Measurements from ENCODE around the gene DCC.

Gene DCC

DNA sequence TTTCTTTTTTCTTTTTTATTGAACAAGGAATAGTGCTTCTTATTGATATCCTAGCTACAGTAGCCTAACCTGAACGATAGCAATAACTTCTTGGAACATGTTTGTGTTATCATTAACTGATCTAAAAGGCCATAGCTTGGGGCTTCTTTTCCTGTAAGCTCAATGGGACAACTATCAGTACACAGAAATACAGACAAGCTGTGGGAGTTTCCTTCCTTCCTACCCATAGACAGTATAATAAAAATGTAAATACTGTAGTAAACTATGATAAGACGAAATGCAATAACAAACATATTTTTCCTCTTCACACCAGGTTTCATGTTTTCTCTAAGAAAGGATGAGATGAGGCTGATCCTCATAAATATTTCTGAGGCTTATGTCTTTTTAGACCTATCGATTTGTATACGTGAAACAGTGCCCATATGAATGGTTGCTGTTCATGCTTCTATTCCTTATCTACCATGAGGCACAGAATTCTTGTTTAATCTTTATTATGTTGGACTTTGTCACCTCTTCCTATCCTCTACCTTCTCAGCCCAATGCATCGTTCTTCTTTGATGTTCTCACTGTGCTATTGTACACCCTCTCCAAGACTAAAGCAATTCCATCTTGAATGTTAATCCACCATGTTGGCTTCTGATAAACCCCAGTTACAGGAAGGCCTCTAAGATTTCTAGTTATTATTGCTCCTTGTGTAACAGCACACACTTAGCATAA, 361.4 kb downstream of the DCC start:
- no peak for DNase-seq

DNA sequence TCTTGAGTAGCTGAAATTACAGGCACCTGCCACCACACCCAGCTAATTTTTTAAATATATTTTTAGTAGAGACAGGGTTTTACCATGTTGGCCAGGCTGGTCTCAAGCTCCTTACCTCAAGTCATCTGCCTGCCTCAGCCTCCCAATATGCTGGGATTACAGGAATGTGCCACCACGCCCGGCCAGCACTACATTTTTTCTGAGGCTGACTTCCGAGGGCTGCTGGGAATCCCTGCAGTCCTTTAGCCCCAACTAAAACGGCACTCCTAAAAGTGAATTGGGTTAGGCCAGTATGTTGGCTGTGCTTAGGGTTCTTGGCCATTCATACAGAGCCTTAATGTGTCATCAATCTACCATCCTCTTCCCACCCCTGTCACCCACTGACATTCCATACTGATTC, 375.4 kb downstream of the DCC start:
- no peak for DNase-seq

DNA sequence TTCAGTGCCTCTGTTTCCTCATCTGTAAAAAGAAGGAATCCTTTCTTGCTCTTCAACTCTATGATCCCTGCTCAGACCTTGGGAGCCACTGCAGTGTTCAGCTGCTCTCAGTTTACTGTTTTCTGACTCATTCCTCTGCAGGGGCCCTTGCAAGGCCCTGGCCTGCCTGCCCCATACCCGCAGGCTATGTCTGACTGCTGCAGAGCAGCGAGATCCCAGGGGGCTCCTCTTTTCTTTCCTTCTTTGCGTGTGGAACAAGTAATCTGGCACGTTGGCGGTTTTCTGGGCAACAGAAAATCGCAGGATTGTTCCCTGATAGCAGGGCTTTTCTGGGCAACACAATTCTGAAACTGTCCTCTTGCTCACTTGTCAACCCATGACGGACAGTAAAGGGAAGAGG, 376.0 kb downstream of the DCC start:
- DNase-seq, result no peak

DNA sequence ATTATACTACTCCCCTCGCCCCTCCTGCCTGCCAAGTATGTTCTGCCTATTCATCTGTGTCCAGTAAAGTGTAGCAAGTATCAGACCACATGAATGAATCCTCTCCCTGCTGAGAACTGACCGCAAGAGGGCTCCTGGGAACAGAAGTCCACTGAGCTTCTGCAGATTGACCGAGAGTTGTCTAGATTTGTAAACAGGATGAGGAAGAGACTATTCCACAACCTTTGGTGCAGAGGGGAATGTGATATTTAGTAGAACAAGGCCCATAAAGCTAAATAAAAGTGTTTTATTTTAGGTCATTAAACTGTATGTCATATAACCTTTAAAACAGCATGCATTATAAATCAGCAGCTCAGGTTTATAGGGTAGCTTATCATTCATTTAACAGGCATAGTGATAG, 377.0 kb downstream of the DCC start:
- DNase-seq, result no peak

DNA sequence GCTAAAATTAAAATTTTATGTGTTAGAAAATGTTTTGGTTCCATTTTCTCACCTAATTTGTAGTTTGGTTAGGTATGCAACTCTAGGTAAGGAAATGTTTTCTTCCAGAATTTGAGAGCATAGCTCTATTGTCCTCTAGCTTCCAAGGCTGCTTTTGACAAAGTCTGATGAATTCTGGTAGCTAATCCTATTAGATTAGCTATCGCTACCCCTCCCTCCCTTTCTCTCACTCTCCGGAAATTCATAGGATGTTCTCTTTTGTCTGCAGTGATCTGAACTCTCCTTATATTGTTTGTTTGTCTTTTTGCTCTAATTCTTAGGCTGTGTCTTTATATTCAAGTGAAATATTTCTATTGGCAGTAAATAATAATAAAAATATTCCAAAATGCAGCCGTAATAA, 382.9 kb downstream of the DCC start:
- no peak for DNase-seq

DNA sequence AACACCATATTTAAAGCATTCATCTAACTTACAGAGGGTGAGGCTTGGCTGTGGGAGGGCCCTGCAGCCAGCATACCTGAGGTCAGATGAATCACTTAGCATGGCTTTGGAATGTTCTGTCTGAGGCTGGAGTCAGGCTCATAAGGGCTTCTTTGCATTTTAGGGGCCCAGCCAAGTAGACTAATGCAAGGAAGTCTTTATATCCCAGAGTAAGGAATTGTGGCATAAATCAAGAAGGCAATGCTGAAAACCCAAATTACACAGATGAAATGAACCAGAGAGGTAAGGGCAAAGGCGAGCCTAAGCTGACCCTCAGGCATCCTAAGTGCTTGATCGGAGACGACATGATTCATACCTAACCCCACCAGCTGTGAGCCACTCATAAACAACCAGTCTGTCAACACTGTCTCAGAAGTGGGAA, 383.6 kb downstream of the DCC start:
- DNase-seq, result no peak

DNA sequence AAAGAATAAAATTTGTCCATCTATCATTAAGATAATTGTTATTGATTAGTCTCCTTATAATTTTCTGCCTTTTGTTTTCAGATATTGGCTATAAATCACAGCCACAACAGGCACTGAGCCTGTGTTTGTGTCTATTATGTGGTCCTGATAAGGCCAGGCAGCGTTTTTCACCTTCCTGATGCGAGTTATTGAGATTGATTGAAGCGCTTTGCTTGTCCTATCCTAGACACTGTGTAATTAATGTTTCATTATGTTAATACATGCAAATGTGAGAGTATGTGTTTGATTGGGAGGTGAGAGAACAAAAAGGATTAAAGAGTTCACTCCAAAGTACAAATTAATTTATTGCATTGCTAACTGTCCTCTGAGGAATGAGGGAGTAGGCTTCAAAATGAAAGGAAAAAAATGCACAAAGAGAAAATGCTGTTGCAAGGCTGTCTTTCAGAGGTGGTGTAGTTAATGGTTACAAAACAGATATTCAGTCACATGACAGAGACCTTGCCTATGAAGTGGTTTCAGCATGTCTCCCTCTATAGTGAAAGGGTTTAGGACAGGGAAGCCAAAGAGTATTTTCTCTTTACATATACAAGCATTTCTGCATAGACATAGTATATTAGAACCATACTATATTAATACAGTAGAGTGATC, 391.1 kb downstream of the DCC start:
- DNase-seq, result no peak

DNA sequence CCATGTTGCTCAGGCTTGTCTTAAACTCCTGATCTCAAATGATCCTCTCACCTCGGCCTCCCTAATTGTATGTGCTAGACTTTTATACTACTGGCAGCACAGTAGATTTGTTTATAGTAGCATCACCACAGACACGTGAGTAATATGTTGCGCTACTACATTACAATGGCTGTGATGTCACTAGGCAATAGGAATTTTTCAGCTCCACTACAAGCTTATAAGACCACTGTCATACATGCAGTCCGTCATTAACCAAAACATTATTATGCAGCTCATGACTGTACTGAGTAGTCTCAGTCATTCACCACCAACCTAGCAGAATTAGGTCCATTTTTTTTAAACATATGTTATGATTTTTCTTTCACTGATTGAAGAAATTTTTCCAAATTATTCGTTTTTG, 398.9 kb downstream of the DCC start:
- DNase-seq, result no peak

DNA sequence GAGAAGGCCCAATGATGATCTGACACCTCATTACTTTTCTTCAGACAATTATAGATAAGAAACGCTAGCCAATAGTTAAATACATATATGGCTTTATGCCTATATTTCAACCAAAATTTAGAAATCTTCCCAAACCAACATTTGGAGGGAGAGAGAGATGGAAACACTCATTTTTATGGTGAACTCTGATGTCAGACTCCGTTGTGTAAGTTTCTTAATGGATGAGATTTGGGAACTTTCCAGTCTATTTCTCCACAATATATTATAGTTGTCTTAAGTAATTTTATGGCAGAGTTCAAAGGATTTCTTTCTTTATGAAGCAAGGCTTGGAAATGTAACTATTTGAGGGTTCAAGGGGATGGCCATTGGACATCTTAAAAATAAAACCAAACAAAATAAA, 407.0 kb downstream of the DCC start:
- DNase-seq, result no peak

DNA sequence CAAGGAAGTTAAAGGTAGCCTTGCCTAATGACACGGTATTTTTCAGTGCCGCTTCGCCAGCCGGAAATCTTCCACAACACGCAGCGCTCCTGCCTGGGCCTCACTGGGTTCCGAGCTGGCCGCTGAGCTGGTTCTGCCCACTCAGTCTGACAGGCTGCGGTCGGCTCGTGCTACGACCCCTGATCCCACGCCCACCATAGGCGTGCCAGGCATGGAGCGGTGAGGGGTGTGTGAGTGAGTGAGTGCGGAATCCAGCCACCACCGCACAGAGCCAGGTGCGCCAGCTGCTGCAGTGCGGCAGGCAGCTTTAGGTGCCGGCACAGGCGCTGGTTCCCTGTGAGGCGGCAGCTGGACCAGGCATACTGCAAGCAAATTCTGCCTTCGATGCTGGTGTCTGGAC, 407.9 kb downstream of the DCC start:
- DNase-seq, result no peak

DNA sequence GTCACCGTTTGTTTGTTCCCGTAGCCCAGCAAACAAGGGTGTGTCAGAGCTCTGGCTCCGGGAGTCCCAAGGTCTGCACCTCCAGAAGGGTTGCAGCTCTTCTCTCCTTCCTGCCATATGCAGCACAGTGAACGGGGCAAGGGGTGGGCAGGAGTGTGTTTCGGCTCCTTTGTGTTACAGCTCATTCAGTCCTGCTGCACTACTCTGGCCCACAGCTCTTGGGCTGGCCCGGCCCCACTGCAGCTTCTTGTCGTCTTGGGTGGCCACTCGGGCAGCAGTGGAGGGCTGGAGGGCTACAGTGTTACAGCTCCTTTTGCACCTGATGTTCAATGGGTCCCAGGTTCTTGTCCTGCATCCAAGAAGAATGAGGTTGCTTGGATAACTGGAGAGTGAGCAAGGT, 408.3 kb downstream of the DCC start:
- no peak for DNase-seq

DNA sequence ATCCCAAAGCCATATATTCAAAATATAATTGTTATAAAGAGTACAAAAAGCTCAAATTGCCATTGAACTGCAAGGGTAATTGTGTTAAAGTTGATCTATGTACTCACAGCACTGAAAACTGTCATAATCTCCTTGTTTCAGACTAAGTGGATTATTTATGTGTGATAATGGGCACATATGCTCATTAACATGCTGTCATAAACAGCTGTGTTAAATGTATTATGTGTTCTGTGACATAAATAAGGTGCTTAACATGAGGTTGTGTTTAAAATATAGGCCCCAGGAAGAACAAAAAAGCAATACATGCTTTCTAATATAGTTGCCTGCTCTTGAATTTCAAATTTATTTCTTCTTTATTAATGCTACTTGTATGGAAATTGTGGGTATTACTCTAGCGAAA, 409.5 kb downstream of the DCC start:
- no peak for DNase-seq

DNA sequence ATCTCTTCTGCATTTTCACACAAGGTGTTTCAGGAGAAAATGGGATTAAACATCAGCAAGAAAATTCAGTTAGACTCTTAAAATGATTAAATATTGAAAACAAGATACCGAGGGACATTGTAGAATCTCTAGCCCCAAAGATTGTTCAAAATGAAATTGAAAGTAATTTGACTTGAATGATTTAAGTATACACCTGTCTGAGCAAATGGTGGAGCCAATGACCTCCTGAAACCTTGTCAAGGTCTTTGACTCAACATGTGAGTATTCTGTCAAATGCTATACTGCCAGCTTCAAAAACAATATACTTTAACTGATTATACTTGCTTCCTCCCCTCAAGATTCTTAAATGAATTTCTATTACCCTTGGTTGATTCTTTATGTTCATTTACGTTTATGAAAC, 411.0 kb downstream of the DCC start:
- DNase-seq, result no peak

DNA sequence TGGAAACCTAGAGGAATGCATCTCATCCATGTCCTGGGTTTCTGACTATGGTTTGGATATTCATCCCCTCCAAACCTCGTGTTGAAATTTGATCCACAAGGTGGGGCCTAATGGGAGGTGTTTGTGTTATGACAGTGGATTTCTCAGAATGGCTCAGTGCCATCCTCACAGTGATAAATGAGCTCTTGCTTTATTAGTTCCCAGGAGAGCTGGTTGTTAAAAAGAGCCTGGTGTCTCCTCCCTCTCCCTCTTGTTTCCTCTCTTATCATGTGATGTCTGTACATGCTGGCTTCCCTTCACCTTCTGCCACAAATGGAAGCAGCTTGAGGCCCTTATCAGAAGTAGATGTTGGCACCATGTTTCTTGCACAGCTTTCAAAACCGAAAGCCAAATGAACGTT, 424.3 kb downstream of the DCC start:
- DNase-seq, result no peak

DNA sequence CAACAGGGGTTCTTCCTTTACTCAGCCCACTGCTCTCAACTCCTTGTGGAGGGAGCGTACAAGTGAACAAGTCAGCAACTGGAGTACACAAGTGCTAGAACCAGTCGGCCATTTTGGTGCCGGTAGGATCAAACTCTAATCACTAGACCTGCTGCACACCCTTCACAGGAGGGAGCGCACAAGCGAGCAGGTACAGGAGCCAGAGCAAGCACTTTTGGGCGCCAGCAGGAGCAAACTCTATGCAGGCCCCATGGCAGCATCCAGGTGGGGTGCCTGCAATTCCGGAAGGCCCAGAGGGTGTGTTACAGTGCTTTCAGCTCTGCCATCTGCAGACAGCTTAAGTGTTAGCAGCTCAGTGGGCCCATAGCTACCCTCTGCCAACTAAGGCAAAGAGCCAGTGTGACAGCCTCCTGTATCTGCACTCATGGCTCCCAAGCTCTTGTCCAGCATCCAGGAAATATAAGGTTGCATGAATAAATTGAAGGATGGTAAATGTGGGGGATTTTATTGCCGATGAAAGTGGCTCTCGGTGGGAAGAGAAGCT, 426.1 kb downstream of the DCC start:
- no peak for DNase-seq

DNA sequence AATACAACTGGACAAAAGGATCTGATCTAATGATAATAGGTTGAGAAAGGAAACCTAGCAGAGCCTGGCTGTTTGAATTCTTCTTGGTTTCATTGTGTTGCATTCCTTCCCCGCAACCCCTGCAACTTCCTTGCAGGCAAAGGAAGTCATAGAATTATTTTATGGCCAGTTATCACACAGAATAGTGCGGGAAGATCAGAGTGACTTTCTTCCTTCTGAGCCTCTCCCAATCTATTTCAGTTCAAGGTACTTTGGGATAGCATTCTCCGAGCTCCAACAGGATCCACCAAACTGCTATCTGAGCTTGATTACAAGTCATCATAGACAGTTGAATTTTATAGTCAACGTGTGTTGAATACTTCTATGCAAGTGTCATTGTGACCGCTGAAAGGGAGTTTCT, 441.1 kb downstream of the DCC start:
- no peak for DNase-seq

DNA sequence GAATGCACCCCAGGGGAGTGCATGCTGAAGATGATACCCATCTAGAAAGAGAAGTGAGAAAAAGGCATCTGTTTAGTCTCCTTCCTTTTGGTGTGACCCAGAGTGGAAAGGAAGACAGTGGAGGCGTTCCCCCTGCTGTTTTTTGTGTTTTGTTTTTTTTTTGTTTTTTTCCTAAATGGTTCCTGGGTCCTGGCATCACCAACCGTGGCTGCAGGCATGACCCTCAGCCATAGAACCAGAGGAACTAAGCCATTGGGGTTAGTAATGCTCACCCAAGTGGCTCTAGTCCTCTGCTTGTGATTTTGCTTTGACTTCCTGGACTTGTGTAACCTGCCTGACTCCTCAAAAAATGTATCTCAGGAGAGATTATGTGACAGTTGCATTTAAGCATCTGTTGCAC, 451.3 kb downstream of the DCC start:
- DNase-seq, result no peak

DNA sequence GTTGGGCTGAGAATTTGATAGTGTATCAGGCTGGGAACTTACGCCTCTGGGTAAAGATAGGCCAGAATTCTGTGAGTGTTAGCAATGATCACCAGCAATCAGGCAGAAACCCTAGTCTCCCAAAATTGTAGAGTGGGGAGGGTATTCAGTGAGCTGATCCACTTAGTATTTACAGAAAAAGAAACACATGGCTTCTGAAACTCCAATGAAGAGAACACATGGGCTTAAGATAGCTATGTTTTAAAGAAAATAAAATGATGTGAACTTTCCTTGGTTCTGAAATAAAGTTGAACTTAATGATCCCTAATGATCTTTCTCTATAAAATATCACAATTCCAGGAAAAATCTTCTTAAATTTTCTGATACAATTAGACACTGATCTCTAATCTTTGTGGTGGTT, 472.8 kb downstream of the DCC start:
- DNase-seq, result no peak

DNA sequence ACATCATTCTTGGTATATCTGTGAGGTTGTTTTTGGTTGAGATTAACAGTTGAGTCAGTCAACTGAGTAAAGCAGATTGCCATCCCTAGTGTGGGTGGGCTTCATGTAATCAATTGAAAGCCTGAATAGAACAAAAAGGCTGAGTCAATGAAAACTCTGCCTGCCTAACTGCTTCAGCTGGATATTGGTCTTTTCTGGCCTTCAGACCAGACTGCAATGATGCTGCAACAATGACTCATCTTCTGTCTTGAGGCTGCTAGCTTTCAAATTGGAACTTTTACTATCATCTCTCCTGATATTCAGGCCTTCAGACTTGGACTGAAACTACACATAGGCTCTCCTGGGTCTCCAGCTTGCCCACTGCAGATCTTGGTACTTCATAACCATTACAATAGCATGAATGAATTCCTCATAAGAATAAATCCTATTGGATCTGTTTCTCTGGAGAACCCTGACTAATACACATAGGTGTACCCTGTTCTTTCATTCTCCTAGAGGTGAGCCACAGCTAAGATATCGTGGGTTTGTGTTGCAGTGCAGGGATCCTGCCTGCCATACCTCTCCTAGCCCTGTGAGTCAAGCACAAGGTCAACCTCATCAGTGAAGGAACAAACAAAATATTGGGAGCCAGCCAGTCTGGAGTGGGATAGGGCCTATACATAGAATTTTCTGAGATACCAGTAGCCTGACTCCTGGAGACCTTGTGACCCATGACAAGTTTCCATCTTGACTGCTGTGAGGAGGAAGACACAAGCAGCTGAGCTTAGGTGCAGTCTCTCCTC, 473.8 kb downstream of the DCC start:
- no peak for DNase-seq

DNA sequence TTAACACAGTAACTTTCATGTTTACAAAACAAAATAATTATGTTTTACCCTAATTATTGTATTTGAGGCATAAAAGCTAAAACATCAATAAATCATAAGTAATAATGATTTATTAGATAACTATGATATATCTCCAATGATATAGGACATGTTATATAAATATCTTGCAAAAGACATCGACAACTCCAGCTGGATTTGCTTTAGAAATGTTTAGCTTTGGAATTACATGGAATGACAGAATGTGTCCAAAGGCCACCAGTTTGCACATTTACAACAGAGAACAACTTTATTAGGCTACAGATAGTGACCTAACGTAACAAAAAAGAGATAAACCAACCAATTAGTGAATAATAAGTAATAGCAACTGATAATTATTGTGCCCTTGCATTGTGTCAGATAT, 475.7 kb downstream of the DCC start:
- DNase-seq, result no peak

DNA sequence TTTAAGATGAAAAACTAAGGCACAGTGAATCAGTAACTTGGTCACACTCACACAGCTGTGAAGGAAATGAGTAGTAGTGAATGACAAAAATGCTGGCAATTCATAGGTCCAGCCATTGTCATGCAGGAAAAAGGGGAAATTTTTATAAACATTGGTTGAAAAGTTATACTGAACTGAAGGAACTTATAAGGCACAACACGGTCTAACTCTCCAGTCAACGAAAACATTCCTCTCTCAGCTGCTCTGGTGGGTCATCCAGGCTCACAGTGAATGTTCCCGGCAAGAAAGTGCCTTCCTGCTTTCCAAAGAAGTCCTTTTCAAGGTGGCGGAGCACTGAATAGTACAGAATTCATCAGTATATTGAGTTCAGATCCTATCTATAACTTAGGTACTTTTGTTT, 476.1 kb downstream of the DCC start:
- DNase-seq, result no peak

DNA sequence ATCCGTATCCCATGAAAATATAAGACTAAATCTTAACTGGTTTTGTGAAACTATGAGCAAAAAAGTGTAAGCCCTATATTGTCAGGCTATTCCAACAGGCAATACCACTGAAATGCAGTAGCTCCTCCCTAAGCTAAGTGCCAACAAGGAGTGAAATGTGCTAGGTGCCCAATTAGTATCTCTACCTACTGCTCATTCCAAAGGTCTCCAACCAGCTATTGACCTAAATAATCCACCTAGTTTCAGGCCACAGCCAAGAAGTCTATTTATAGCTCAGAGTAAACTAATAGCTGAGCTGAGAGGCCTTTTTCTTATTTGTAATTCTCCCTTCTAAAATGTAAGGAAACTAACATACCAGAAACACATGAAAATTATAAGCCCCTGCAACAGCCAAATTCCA, 482.2 kb downstream of the DCC start:
- DNase-seq, result no peak

DNA sequence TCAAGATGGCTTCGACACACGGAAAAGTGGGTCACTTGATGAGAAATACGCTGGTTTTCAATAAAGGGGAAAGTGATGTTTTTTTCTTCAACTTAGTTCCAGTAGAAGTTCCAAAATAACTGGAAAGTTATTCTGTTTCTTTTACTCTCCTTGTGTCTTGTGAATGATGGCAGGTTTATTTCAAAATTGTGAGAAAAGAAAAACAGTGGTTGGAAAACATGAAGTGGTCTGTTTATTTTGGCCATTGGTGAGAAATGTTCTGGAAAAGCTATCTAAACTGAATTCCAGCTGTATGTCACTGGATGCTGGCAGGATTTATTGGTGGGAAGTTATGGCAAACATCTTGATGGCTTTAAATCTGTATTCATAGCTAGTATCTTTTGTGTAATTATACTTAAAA, 484.1 kb downstream of the DCC start:
- no peak for DNase-seq

DNA sequence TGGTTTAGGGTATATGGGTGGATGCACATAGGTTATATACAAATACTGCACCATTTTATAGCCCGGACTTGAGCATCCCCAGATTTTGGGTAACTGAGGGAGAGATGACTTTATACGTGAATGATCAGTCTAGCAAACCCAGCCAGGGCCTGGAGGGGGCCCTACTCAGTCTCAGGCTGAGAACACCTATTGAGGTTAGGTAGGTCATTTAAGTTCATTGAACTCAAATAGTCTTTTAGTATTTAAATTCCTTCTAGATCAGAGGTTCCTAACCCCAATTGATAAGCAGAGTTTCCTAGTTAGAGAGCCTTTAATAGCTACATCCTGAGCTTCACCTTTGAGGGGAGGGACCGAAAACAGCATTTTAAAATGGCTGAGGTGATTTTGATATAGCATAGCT, 487.0 kb downstream of the DCC start:
- DNase-seq, result no peak

Data from stimulated activated CD4-positive, alpha-beta T cell treated with anti-CD3 and anti-CD28 coated beads, Interleukin-1b, Interleukin-23, amount 100 ng/mL, for 48 hours (primary cell).